Right kidney (tissue), 1 donor: ENCODE results near the gene GBX2.
A peak's percentile ranks its signal among the peaks of the same experiment; 100 is the strongest.

Source experiments
- DNase-seq: peaks from one replicate; pipeline ENCODE4 v3.0.0-alpha.2; 2016

The GBX2 gene

GRCh38 chr2:236167297-236168109 lies 683 bp downstream of the GBX2 start:
- peak; percentile 75 for DNase-seq

DNA sequence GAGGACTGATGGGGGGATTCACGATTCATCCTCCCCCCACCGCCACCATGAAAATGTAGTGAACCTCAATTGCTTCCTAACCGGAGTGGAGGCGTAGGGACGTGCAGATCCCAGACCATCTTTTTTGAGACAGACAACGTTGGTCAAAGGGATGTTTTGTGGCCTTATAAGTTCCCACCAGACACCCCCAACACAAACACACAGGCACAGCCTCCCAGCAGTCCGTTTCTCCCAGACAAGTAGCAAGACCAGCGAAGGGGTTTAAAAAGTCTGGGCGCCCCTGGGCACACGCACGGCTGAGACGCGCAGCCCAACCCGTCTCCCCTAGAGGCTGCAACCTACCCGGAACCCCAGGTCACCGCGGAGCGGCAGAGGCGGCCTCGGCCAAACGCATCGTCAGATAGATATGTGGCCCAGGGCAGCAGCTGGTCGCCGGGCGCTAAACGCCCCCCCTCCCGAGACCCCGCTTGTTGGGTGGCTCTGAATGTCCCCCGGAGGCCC lies 1.3 kb downstream of the GBX2 start:
- DNase-seq: peak; percentile 69

GRCh38 chr2:236165842-236166795 lies 2.1 kb downstream of the GBX2 start:
- DNase-seq: peak; percentile 76

DNA sequence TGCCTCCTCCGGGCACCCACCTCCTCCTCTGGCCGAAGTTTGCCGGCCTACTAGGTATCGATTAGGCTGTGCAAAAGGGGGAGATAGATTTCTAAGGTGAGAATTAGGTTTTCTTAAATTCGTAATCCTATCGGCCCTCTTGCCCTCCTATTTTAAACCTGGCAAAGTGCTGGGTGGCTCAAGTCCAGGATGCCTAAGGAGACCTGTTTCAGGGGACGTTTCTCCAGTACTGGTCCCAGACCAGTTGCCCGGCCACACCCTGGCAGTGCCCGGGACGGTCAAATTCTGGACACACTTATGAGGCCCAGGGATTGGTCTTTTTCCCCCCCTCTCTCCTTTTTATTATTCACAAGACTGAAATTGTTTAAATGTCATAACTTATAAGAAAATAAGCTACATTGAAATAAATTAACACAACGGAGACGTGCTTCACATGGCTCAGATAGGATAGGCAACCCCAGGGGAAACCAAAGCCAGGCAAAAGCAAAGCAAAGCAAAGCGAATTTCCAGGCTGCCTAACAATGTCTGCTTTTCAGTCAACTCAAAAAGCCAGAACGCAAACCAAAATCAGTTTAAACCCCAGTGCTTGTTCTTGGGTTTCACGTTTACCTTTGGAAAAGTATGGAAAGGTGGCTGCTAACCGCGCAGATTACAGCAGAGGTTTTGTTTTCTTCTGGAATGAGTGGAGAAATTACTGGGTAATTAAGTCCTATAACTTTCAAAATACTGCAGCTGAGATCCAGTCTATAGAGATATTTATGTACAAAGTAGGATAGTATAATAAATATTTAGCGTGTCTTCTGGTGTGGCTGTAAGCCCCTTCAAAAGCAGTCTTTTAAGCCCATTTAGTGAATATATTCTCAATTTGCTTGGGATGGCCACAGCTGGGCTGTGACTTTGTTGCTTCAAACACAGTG lies 3.0 kb downstream of the GBX2 start:
- DNase-seq: no peak

DNA sequence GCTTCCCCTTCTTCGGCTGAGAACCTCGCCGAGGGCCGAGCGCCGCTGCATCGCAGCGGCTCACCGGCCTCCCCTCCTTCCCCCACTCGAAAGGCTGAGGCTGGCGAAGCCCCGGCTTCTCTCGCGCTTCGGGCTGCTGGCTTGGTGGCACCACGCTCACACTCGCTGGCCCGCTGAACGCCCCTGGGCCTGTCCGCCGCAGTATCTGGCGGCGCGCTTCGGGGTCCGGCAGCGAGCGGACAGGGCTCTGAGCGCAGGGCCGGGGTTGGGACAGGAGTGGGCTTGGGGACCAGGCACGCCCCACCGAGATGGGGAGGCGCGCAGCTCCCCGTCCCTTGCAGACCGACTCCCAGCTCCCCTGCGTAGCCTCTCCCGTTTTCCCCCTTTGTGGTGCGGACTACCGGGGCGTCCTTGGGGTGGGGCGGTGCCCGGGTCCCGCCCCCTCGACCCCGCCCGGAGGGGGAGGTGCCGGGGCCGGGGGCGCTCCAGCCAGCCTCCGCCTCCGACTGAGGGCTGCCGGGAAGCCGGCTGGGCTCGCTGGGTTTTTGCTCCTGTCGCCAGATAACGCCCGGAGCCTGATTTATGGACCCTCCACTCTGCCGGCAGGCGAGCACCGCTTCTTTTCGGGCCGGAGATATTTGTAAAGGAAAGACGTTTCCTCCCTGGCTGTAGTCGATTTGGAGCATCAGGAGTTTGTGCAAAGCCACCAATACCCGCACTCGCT lies 3.8 kb downstream of the GBX2 start:
- DNase-seq: peak; percentile 79

GRCh38 chr2:236163471-236164200 lies 4.5 kb downstream of the GBX2 start:
- no peak for DNase-seq

- DNase-seq: peak; percentile 27
Observed at GRCh38 chr2:236162882-236163470, 5.2 kb downstream of the GBX2 start.

GRCh38 chr2:236162031-236162845 lies 5.9 kb downstream of the GBX2 start:
- DNase-seq: no peak

DNA sequence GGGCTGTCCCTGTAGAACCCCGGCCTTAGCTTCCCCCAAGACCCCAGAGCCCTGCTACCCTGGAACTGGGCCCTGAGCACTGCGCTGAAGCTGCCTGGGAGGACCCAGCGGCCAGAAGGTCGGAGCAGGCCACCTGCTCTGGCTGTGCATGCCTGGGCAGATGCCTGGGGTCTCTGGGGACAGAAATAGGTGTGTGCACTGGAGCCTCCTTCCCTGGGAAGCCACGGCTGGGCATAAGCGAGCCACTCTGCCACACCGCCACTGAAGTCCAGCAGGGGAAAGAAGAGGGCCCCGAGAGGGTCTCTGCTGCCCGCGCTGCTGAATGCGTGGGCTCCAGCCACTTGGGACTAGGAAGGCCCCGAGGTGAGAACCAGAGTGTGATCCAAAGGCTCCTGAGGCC lies 6.7 kb downstream of the GBX2 start:
- no peak for DNase-seq

- DNase-seq: no peak
Observed at GRCh38 chr2:236161082-236161462, 7.1 kb downstream of the GBX2 start.

- DNase-seq: no peak
Observed at GRCh38 chr2:236160366-236161081, 7.7 kb downstream of the GBX2 start.

GRCh38 chr2:236159778-236160170 lies 8.4 kb downstream of the GBX2 start:
- no peak for DNase-seq

DNA sequence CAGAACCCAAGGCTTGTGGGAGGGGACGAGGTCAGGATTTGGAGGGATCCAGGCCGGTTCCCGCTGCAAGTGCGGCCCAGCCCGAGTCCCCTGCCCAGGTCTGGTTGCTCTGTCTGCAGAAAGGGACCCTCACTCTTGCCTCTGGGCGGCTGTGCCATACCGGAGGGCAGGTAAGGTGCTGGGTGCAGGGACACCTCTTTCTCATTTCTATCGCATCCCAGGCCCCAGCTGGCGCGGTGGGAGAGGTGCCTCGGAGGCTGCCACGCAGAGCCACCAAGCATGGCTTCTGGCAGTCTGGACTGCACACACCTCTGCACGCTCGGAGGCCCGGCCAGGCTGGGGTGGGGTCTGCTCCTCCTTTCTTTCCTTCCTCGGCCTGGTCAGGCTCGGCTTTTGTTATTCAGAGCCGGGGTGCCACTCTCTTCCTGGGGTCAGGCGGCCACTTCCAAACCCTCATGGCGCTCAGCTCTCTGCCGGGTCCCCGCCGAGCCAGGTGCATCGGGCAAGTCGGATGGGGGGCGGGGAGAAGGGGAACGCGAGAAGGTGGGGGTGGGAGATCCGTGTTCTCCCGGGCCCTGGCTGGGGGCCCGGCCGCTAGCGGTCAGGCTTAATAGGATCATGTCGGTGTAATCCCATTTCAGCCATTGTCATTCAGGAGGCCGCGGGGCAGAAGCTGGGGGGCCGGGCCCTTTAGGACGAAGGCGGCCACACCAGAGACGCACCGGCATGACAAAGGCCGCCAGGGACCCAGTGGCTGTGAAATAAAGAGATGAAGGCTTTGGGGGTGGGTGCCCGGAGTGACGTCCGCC lies 9.0 kb downstream of the GBX2 start:
- peak; percentile 29 for DNase-seq

GRCh38 chr2:236157815-236158498 lies 10.2 kb downstream of the GBX2 start:
- DNase-seq: no peak

GRCh38 chr2:236157366-236157765 lies 10.8 kb downstream of the GBX2 start:
- DNase-seq: no peak

DNA sequence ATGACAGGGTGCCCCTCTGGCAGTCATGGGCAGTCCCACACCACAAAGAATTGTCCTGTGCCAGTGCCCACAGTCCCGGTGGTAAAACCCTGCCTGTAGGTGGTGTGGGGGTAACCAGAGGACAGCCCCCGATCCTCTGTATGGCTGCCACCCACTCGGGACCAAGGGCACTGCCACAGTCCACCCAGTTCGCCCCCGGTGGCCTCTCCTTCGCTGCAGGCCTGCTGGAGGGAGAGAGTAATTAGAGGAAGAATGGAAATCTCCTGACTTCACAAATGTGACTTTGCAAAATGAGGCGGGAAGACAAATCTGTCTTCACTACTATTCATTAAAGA lies 11.4 kb downstream of the GBX2 start:
- no peak for DNase-seq
